HG03095 (cell line): ENCODE measurements around the gene LRRC49.
"Not testable (repeated sequence)": the region's sequence is repeated elsewhere in the genome, so short reads cannot be mapped to it uniquely, and the experiment has no call there.

Experiments used
- ATAC-seq: cut with Tn5 transposase; IDR thresholded peaks from one replicate; pipeline ENCODE4 v1.9.1; 2021; ENCODE audit warnings: moderate library complexity; ENCODE audit not compliant: unreplicated experiment

LRRC49 gene

GRCh38 chr15:70922119-70922518, 29.5 kb downstream of the LRRC49 start:
- ATAC-seq, result no peak

GRCh38 chr15:70923311-70924080, 30.9 kb downstream of the LRRC49 start:
- ATAC-seq, result no peak

GRCh38 chr15:70926914-70927313, 34.3 kb downstream of the LRRC49 start:
- ATAC-seq, result not testable (repeated sequence)

GRCh38 chr15:70931821-70932220, 39.2 kb downstream of the LRRC49 start:
- ATAC-seq, result no peak

GRCh38 chr15:70932397-70932796, 39.8 kb downstream of the LRRC49 start:
- ATAC-seq, result no peak

- ATAC-seq, result no peak
These were observed 40.8 kb downstream of the LRRC49 start for GRCh38 chr15:70933411-70933810.

GRCh38 chr15:70935631-70936030, 43.0 kb downstream of the LRRC49 start:
- no peak for ATAC-seq

- no peak for ATAC-seq
These were observed 43.7 kb downstream of the LRRC49 start for GRCh38 chr15:70936326-70936725.

- not testable (repeated sequence) for ATAC-seq
These were observed 50.7 kb downstream of the LRRC49 start for GRCh38 chr15:70943285-70943684.

GRCh38 chr15:70947351-70948335, 55.0 kb downstream of the LRRC49 start:
- ATAC-seq, result no peak

GRCh38 chr15:70950953-70951352, 58.3 kb downstream of the LRRC49 start:
- no peak for ATAC-seq

- ATAC-seq, result no peak
These were observed 61.5 kb downstream of the LRRC49 start for GRCh38 chr15:70954171-70954570.

- ATAC-seq, result no peak
These were observed 62.1 kb downstream of the LRRC49 start for GRCh38 chr15:70954733-70955132.

- no peak for ATAC-seq
These were observed 62.5 kb downstream of the LRRC49 start for GRCh38 chr15:70955151-70955550.

GRCh38 chr15:70956201-70956995, 63.8 kb downstream of the LRRC49 start:
- no peak for ATAC-seq

GRCh38 chr15:70962084-70962483, 69.5 kb downstream of the LRRC49 start:
- no peak for ATAC-seq

- no peak for ATAC-seq
These were observed 70.6 kb downstream of the LRRC49 start for GRCh38 chr15:70963199-70963598.

- no peak for ATAC-seq
These were observed 71.4 kb downstream of the LRRC49 start for GRCh38 chr15:70964058-70964457.

- ATAC-seq, result no peak
These were observed 72.1 kb downstream of the LRRC49 start for GRCh38 chr15:70964686-70965085.

- no peak for ATAC-seq
These were observed 75.0 kb downstream of the LRRC49 start for GRCh38 chr15:70967646-70968045.
